Osteoblast (primary cell): ENCODE data around the gene USP3. TPM values are rescaled to one million over a fixed set of nuclear protein-coding genes. Genes with fewer than 3 reads are reported as not detected.

Experiments
- DNase-seq: peaks from one replicate; pipeline ENCODE4 v3.0.0; 2011; ENCODE audit warnings: low spot score, mixed read lengths; ENCODE audit not compliant: insufficient read length; ENCODE audit errors: missing footprints
- H2AFZ ChIP-seq: 2 replicates; pipeline ENCODE4 v1.6.0; 2011; ENCODE audit warnings: mild to moderate bottlenecking, low read length
- H3K27ac ChIP-seq: 2 replicates; pipeline ENCODE4 v1.5.1; 2011; ENCODE audit warnings: mild to moderate bottlenecking, low read depth, low read length, moderate library complexity
- H3K27me3 ChIP-seq: 2 replicates; pipeline ENCODE4 v1.6.0; 2012; ENCODE audit warnings: mild to moderate bottlenecking, control low read depth, inconsistent platforms, low read length, moderate library complexity; ENCODE audit not compliant: insufficient read depth
- H3K36me3 ChIP-seq: 2 replicates; pipeline ENCODE4 v1.5.1; 2011; ENCODE audit warnings: mild to moderate bottlenecking, low read length, control low read depth, moderate library complexity; ENCODE audit not compliant: insufficient read depth
- H3K4me1 ChIP-seq: 2 replicates; pipeline ENCODE4 v1.5.1; 2011; ENCODE audit warnings: mild to moderate bottlenecking, low read length, control low read depth, moderate library complexity; ENCODE audit not compliant: insufficient read depth
- H3K4me2 ChIP-seq: 2 replicates; pipeline ENCODE4 v1.6.0; 2011; ENCODE audit warnings: mild to moderate bottlenecking, low read length; ENCODE audit not compliant: insufficient read depth
- H3K4me3 ChIP-seq: fragments of 200-600 bp; sonication (generic); 3 replicates; pipeline ENCODE4 v1.5.1; 2012; ENCODE audit warnings: mild to moderate bottlenecking, low read length, inconsistent platforms; ENCODE audit not compliant: insufficient read depth
- H3K79me2 ChIP-seq: 2 replicates; pipeline ENCODE4 v1.6.0; 2012; ENCODE audit warnings: mild to moderate bottlenecking, low read length, control low read depth, inconsistent platforms; ENCODE audit not compliant: insufficient read depth
- H3K9me3 ChIP-seq: 2 replicates; pipeline ENCODE4 v1.5.1; 2011; ENCODE audit warnings: low read depth, low read length, control low read depth
- H4K20me1 ChIP-seq: 2 replicates; pipeline ENCODE4 v1.6.0; 2012; ENCODE audit warnings: mild to moderate bottlenecking, low read length, control low read depth; ENCODE audit not compliant: insufficient read depth
- total RNA-seq: library from RNA; depleted of rRNA; stranded (reverse); fragments of >200 nt; gene quantifications from 2 replicates; pipeline ENCODE4 v1.2.3, GENCODE V29; 2012
- TF ChIP-seq, protein P1 (sequence below): IDR thresholded peaks from 2 replicates; pipeline ENCODE4 v1.5.1; 2011; ENCODE audit warnings: mild to moderate bottlenecking, low read depth, low read length, moderate library complexity; ENCODE audit errors: extremely low read depth

The USP3 gene
- total RNA-seq, 1 donor, result 60.1 TPM

DNA sequence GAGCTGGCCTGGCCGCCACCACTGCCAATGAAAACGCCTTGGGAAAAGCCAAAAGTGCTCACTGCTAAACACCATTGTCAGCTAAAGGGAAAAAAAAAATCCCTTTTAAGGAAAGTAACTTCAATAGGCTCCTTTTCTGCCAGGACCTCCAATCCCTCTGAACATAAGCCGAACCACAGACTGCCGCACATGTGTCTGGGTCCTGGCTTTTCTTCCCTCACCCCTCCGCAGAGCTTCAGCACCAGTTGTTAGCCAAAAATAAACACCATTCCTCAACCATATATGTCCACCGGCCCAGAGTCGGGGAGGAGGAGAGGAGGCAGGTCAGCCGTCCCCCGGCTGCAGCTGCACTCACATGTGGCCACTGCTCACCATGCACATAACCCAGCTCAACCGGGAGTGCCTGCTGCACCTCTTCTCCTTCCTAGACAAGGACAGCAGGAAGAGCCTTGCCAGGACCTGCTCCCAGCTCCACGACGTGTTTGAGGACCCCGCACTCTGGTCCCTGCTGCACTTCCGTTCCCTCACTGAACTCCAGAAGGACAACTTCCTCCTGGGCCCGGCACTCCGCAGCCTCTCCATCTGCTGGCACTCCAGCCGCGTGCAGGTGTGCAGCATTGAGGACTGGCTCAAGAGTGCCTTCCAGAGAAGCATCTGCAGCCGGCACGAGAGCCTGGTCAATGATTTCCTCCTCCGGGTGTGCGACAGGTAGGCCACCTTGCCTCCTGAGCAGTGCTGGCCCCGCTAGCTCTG lies 92.8 kb downstream of the USP3 start, which contains the start of gene FBXL22:
TSS of gene FBXL22 (plus strand) at position 350 of the 753 bp plus-strand sequence. CDS start at position 356, 6 bp downstream.
- DNase-seq, result peak; percentile 89
- Histone ChIP-seq H3K27me3 (no peaks in the 10 kb centered on the region), H3K27ac (peak within 1 kb of the TSS; percentile 73), H4K20me1 (peaks cover 2% of the 10 kb centered on the region), H3K4me1 (peaks cover 34% of the 10 kb centered on the region), H3K9me3 (no peaks in the 10 kb centered on the region), H3K36me3 (peaks cover 11% of the 10 kb centered on the region), H3K4me2 (peak within 1 kb of the TSS; percentile 67), H3K4me3 (peak within 1 kb of the TSS; percentile 35), H2AFZ (peak within 1 kb of the TSS; percentile 54), H3K79me2 (peaks cover 14% of the 10 kb centered on the region)
- TF ChIP-seq, protein P1, sequence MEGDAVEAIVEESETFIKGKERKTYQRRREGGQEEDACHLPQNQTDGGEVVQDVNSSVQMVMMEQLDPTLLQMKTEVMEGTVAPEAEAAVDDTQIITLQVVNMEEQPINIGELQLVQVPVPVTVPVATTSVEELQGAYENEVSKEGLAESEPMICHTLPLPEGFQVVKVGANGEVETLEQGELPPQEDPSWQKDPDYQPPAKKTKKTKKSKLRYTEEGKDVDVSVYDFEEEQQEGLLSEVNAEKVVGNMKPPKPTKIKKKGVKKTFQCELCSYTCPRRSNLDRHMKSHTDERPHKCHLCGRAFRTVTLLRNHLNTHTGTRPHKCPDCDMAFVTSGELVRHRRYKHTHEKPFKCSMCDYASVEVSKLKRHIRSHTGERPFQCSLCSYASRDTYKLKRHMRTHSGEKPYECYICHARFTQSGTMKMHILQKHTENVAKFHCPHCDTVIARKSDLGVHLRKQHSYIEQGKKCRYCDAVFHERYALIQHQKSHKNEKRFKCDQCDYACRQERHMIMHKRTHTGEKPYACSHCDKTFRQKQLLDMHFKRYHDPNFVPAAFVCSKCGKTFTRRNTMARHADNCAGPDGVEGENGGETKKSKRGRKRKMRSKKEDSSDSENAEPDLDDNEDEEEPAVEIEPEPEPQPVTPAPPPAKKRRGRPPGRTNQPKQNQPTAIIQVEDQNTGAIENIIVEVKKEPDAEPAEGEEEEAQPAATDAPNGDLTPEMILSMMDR, result no peak

DNA sequence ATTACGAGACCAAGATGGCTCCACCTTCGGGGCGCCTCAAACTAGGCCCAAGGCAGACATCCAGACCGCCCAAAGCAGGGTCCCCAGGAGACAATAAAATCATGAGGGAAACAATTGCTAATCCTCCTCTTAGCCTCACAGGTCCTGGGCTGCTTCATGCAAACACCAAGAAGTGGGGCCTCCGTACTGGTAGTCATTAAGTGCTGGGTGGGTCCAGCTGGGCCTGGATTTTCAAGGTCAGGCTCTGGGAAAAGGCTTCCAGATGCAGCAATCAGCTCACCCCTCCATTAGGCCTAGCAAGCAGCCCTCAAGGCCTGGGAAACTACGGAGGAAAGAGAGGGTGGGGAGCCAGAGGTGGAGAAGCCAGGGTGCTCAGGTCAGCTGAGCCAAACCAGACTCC lies 93.4 kb downstream of the USP3 start:
- DNase-seq, result no peak
- Histone ChIP-seq H3K9me3 (no peaks in the 10 kb centered on the region), H3K36me3 (peaks cover 11% of the 10 kb centered on the region), H3K4me2 (no peak overlapping the region), H3K79me2 (peaks cover 14% of the 10 kb centered on the region), H3K27ac (no peak overlapping the region), H4K20me1 (peaks cover 2% of the 10 kb centered on the region), H3K27me3 (no peaks in the 10 kb centered on the region), H3K4me3 (no peak overlapping the region), H3K4me1 (peaks cover 34% of the 10 kb centered on the region), H2AFZ (no peak overlapping the region)
- TF ChIP-seq, protein P1, result no peak

DNA sequence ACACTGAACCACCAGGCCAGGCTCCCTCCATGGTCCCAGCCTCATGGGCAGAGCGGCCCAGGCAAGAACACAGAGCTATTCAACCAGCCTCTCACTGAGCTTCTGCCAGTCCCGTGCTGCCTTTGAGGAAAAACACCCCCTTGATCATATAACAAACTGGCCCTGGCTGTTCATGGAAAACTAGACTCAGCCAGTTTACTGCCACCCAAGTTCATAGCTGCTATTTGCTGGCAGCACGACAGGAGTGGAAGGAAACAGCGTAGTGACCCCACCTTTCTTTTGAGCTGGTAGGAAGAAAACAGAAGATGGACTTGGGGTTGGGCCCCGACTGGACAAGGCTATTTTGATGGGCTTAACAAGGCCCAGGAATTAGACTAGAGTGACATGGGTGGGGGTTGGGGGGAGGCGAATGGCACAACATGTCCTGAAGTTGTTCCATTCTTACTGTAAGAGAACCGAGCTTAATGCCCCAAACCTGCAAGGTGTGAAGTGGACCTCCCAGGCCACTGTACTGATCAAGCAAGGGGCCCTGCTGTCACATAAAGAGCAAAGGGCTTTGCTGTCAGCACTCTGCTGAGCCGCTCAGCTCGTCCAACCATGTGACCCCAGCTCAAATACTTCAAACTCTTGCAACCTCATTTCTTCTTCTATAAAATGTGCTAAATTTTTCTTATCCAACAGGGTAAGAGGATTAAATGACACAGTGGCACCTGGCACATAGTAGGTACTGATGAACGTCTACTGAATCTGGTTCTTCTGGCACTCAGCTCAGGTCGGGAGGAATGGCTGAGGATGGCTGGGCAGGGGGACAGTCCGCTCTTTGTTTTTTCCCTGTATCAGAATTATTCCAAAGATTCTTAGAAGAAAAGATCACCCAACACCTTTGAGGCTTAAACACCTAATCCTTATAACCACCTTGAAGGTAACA lies 94.3 kb downstream of the USP3 start:
- peaks cover 5% of the 10 kb centered on the region for H3K36me3 ChIP-seq

More for the DNA sequence above, 94.3 kb downstream of the USP3 start:
- Histone ChIP-seq H3K4me2 (peak overlapping the region; percentile 98), H3K27me3 (no peaks in the 10 kb centered on the region), H3K79me2 (peaks cover 14% of the 10 kb centered on the region), H3K9me3 (no peaks in the 10 kb centered on the region), H4K20me1 (peaks cover 2% of the 10 kb centered on the region), H3K4me1 (peaks cover 34% of the 10 kb centered on the region), H3K27ac (peak overlapping the region; percentile 91), H2AFZ (no peak overlapping the region), H3K4me3 (peak overlapping the region; percentile 95)
- DNase-seq, result peak; percentile 71
- TF ChIP-seq, protein P1, result no peak
